Activated CD4-positive, alpha-beta T cell treated with anti-CD3 and anti-CD28 coated beads for 24 hours (primary cell): Measurements from ENCODE around the gene SHANK2.

Experiments
- DNase-seq, 2 donors: peaks; one replicate each; pipeline ENCODE4 v3.0.0-alpha.2; 2020; ENCODE audit warnings: low read depth in 2 of 2

Gene SHANK2

DNA sequence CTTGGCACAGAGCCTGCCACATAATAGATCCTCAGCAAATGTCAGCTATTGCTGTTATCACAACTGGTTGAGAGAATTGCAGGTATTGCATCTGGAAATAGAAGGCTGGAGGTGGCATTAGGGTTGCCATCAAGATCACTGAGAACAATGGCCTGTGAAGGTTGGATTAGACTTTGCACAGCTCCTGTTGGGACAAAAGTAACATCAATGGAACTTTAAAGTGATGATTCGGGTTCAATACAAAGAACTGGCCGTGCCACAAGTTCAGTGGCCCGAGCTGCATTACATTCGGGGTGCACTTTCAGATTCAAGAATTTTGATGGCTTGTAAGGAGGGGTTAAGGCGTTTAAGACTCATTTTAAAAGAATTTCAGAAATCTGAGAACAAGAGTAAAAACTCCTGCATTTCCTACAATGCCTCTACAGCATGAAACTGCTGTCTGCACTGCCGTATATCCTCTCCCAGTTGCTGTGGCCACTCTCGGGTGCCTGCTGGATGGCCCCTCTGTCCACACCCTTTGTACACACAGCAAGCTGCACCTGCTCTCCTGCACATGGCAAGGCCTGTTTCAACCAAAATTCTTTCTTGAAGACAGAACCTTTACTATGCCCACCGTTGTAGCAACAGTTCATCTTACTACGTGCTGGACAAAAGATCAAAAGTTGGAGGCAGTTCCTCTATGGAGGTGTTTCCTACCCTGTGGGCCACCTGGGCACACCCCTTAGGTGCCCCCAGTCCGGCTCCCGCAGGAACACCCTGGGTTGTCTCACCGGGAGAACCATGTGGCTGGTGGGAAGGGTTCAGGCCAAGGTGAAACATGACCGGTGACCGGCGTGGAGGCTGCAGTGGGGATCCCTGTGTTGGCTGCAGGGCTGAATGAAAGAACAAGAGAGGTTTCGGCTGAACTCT lies 17.5 kb upstream of the SHANK2 start:
- DNase-seq = no peak

- DNase-seq = no peak
Measured at GRCh38 chr11:71268706-71269321, 16.4 kb upstream of the SHANK2 start.

DNA sequence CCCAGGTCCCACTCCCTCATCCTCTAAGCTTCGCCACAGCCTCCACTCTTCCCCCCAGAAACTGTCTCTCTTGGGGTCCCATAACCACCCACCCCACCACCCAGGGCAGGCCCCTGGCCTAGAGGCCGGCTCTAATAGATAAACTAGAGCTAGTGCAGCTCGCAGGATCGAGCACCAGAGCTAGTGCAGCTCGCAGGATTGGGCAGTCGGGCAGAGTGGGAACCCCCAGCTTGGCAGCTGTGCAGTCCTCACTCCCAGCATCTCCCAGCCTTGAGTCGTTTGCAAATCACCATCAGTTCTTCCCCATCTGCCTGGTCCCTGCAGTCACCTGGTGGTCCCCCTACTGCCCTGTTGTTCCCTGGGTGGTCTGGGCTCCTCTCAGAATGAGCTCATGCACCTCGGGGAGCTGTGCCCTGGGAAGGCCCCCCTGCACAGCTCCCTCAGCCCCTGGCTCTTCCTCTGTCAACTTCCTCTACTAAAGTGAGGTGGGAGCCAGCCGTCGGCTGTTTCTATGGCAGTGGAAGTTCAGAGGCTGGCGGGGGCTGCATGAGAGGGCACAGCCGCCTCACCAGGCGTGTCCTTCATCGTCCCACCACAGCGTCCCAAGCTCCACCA lies 15.5 kb upstream of the SHANK2 start:
- DNase-seq = no peak

- no peak for DNase-seq
Measured at GRCh38 chr11:71266114-71266833, 13.9 kb upstream of the SHANK2 start.

- no peak for DNase-seq
Measured at GRCh38 chr11:71265559-71266092, 13.2 kb upstream of the SHANK2 start.

GRCh38 chr11:71263386-71263785 lies 11.0 kb upstream of the SHANK2 start:
- DNase-seq = no peak

DNA sequence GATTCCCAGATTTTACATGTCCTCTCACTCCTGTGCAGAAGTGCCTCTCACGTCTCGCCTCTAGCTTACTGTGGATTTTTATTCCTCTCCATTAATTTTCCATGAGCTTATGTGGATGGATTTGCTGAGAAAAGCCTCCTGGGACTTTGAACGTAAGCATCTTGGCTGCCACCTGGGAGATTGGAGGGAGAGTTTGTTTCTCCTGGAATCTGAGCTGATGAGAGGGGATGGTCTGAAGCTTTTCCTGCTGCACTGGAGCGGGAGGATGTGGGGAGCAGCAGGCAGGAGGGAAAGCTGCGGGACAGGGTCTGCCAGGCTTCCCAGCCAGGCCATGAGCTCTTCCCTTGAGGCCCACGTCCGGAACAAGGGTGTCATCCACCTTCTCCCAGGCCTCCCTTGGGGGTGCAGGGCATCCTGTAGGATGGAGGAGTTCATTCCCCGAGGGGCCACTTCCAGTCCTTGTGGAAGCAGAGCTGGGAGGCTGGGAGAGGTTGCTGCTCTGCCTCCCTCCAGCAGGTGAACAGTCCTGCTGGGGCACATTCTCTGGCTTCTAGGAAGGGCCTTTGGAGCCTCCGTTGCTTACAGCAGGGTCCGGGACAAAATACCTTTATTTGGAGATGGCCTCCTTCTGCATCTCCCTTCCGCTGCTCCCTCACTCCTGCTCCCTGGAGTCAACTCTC lies 3.6 kb upstream of the SHANK2 start:
- no peak for DNase-seq

- DNase-seq = no peak
Measured at GRCh38 chr11:71255323-71255722, 2.9 kb upstream of the SHANK2 start.

GRCh38 chr11:71253794-71254193 lies 1.4 kb upstream of the SHANK2 start:
- no peak for DNase-seq

DNA sequence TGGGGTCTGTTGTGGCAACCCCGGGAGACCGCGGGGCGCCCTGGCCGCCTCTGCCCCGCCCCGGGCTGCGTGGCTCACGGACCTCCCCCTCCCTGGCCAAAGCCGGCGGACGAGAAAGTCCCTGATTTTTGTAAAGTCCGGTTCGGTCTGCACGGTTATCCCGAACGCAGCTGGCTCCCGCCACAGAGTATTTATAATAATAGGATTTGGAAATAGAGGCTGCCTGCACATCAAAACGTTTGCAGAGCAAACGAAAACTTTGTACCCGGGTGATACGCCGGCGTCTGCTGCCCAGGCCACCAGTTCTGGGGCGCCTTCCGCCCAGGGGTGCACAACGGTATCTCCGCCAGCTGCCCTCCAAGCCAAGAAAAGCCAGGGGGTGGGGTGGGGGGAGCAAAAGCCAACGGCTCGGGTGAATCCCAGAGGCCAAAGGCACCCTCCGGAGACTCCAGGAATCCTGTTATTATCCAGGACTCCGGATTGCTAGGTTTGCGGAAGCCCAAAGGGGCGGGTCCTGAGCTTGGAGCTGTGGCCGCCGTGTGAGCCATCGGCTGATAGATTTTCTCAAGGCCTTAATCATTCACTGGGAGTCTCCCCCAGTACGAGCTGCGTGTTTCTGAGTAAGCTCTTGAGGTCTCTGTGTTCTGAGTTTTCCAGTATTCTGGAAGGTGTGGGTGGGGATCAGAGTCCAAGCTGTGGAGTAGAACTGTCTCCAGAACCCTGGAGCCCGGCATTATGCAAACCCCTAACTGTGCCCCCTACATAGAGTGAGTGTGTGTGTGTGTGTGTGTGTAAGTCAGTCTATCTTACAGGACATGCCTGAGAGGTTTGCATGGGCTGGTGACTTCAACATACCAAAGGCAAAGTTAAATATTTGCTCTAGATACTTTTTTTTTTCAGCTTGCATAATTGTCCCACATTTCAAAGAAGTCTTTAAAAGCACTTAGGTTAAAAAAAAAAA lies 673 bp upstream of the SHANK2 start:
- DNase-seq = no peak

GRCh38 chr11:71251761-71252268 lies 562 bp downstream of the SHANK2 start:
- DNase-seq = no peak

- no peak for DNase-seq
Measured at GRCh38 chr11:71251151-71251721, 1.1 kb downstream of the SHANK2 start.

DNA sequence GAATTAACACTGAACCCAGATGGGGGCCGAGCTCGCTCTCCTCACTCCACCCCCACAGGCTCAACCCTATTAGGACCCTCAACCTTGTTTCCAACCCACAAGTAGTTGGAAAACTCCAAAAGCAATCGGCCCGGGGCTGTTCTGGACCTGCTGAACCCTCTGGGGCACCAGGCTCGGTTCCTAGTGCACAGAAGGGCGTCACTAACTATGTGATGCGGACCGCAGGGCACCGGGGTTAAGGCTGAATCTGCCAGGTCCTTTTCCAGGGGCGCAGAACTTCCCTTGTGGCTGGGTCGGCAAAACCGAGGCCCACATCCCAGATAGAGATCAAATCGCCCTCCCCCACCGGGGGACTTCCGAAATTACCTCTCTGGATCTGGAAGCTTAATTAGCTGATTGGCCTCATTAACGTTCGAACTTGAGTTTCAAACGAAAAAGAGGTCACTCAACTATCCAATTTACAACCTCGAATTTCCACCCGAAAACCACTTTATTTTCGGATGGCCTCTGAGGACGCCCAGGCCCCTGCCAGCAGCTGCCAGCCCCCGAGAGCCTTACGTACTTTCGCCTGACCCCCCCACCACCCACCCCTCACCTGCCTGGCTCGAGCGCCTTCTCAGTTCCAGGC lies 1.7 kb downstream of the SHANK2 start:
- DNase-seq = no peak

DNA sequence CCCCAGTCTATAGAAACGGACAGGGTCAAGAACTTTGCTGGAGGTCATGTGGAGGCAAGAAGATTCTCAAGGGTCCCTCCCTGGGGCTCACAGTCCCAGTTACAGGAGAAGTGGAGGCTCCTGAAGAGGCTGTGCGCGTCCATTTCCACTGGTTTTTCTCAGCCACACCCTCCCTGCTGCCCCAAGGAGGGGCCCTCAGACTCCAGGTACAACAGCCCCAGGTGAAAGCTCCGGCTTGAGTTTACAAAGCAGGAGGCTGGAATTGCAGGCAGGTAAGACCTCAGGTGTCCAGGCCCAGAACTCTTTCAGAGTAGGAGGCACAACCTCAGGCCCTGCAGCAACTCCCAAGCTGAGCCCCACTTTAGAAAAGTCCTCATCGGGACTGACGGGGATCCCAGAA lies 3.1 kb downstream of the SHANK2 start:
- no peak for DNase-seq

DNA sequence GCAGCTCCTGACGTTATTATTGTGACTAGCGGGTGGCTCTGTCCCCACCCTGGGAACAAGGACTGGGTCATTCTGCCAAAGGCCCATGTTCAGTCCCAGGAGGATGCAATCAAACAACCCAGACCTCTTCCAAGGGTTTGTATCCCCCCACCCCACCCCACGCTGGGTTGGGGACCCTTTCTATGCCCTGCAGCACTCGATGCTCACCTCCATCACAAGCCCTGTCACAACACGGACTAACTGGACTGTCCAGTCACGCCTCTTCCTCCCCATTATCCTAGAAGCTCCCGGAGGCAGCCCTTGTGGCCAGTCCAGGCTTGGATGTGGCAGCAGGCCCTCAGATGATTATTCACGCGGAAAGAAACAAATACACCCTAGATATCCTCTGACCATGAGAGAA lies 3.7 kb downstream of the SHANK2 start:
- DNase-seq = no peak

GRCh38 chr11:71248251-71248570 lies 4.2 kb downstream of the SHANK2 start:
- DNase-seq = no peak

DNA sequence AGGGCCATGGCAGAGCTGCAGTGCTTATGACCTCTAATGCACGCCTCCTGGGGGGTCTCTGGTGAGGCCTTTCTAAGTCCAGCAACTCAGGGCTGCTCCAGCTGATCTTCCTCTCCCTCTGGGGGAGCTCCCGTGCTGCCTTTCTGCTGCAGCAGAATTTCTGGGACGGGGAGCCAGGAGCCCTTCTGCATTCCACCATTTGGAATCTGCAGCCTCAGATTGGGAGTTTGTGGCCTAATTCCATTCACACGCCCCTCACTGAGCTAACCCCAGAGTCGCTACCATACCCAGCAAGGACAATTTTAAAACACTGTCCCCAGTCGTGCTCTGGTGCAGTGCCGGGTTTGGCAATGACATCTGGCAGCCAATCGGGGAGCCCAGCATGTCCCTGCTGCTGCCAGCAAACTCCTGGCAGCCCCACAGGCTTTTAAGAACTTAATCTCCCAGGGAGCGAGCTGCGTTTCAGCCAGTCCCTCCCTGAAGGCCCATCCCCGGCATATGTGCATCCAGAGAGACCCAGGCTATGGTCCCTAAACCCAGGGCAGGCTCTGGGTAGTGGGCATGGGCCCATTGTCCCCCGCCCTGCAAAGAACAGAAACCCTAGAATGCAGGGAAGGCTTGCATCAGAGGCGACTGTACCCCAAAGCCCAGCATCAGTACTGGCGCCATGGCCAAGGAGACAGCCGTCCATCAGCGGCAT lies 4.7 kb downstream of the SHANK2 start:
- no peak for DNase-seq

- DNase-seq = no peak
Measured at GRCh38 chr11:71246559-71246958, 5.8 kb downstream of the SHANK2 start.
